ENCODE data around the gene COA8.
"Not testable (repeated sequence)": the region's sequence is repeated elsewhere in the genome, so short reads cannot be mapped to it uniquely, and the experiment has no call there.

Gene COA8

GRCh38 chr14:103593577-103593976, 30.8 kb downstream of the COA8 start:
- ATAC-seq (no peak), DNase-seq (no peak)
- Mint-ChIP-seq H3K4me1 (no peaks in the 10 kb centered on the region), H3K36me3 (ENCODE audit: low read depth) (peaks cover 6% of the 10 kb centered on the region), H3K9me3 (no peaks in the 10 kb centered on the region), H3K27me3 (no peaks in the 10 kb centered on the region), H3K27ac (no peak overlapping the region), H3K4me3 (no peak overlapping the region)

GRCh38 chr14:103594265-103594664, 31.5 kb downstream of the COA8 start:
- H3K27ac Mint-ChIP-seq, result no peak overlapping the region

GRCh38 chr14:103597623-103598377, 35.0 kb downstream of the COA8 start:
- Mint-ChIP-seq H3K4me1 (no peaks in the 10 kb centered on the region), H3K27me3 (no peaks in the 10 kb centered on the region), H3K4me3 (no peak overlapping the region), H3K36me3 (ENCODE audit: low read depth) (no peaks in the 10 kb centered on the region), H3K27ac (no peak overlapping the region), H3K9me3 (no peaks in the 10 kb centered on the region)
- ATAC-seq, result peak; percentile 81
- no peak for DNase-seq

More at GRCh38 chr14:103594265-103594664, 31.5 kb downstream of the COA8 start:
- no peak for DNase-seq
- no peak overlapping the region for H3K4me3 Mint-ChIP-seq
- H3K36me3 Mint-ChIP-seq (ENCODE audit: low read depth), result peaks cover 2% of the 10 kb centered on the region
- no peaks in the 10 kb centered on the region for H3K9me3 Mint-ChIP-seq
- ATAC-seq, result no peak
- H3K27me3 Mint-ChIP-seq, result no peaks in the 10 kb centered on the region
- no peaks in the 10 kb centered on the region for H3K4me1 Mint-ChIP-seq

GRCh38 chr14:103600503-103600902, 37.7 kb downstream of the COA8 start:
- Mint-ChIP-seq H3K27me3 (no peaks in the 10 kb centered on the region), H3K4me3 (no peak overlapping the region), H3K27ac (no peak overlapping the region), H3K36me3 (ENCODE audit: low read depth) (no peaks in the 10 kb centered on the region), H3K9me3 (no peaks in the 10 kb centered on the region), H3K4me1 (no peaks in the 10 kb centered on the region)
- DNase-seq, result no peak
- ATAC-seq, result no peak

GRCh38 chr14:103604620-103605019, 41.9 kb downstream of the COA8 start:
- DNase-seq (no peak), ATAC-seq (no peak)
- H3K4me3 Mint-ChIP-seq, result no peak overlapping the region
- H3K27me3 Mint-ChIP-seq, result peaks cover 27% of the 10 kb centered on the region
- H3K4me1 Mint-ChIP-seq, result peaks cover 18% of the 10 kb centered on the region
- H3K9me3 Mint-ChIP-seq, result no peaks in the 10 kb centered on the region
- H3K36me3 Mint-ChIP-seq (ENCODE audit: low read depth), result no peaks in the 10 kb centered on the region
- no peak overlapping the region for H3K27ac Mint-ChIP-seq

GRCh38 chr14:103606963-103607668, 44.4 kb downstream of the COA8 start:
- Mint-ChIP-seq H3K4me3 (peak overlapping the region; percentile 61), H3K4me1 (peaks cover 18% of the 10 kb centered on the region), H3K27ac (peak overlapping the region; percentile 73), H3K9me3 (peaks cover 7% of the 10 kb centered on the region), H3K27me3 (peaks cover 31% of the 10 kb centered on the region), H3K36me3 (ENCODE audit: low read depth) (peaks cover 7% of the 10 kb centered on the region)
- ATAC-seq, result peak; percentile 78
- DNase-seq, result peak; percentile 63

GRCh38 chr14:103607822-103608221, 45.1 kb downstream of the COA8 start:
- DNase-seq (no peak), ATAC-seq (peak; percentile 12)
- H3K4me1 Mint-ChIP-seq, result peaks cover 18% of the 10 kb centered on the region
- H3K27ac Mint-ChIP-seq, result no peak overlapping the region
- H3K4me3 Mint-ChIP-seq, result peak overlapping the region; percentile 61
- peaks cover 31% of the 10 kb centered on the region for H3K27me3 Mint-ChIP-seq
- peaks cover 7% of the 10 kb centered on the region for H3K36me3 Mint-ChIP-seq (ENCODE audit: low read depth)
- peaks cover 7% of the 10 kb centered on the region for H3K9me3 Mint-ChIP-seq

- peaks cover 31% of the 10 kb centered on the region for H3K27me3 Mint-ChIP-seq
- H3K4me3 Mint-ChIP-seq; H3K36me3 Mint-ChIP-seq (ENCODE audit: low read depth): not testable (repeated sequence)
Observed at GRCh38 chr14:103609081-103609480, 46.3 kb downstream of the COA8 start.

GRCh38 chr14:103611215-103611614, 48.5 kb downstream of the COA8 start:
- H3K27ac Mint-ChIP-seq, result no peak overlapping the region
- H3K27me3 Mint-ChIP-seq, result peaks cover 34% of the 10 kb centered on the region
- peaks cover 18% of the 10 kb centered on the region for H3K4me1 Mint-ChIP-seq
- peaks cover 7% of the 10 kb centered on the region for H3K9me3 Mint-ChIP-seq
- DNase-seq, result no peak
- H3K36me3 Mint-ChIP-seq (ENCODE audit: low read depth), result peaks cover 7% of the 10 kb centered on the region
- no peak for ATAC-seq
- H3K4me3 Mint-ChIP-seq, result no peak overlapping the region

More at GRCh38 chr14:103609081-103609480, 46.3 kb downstream of the COA8 start:
- not testable (repeated sequence) for DNase-seq, H3K27ac Mint-ChIP-seq, H3K9me3 Mint-ChIP-seq, ATAC-seq
- H3K4me1 Mint-ChIP-seq, result peaks cover 18% of the 10 kb centered on the region

GRCh38 chr14:103613517-103613916, 50.8 kb downstream of the COA8 start:
- Mint-ChIP-seq H3K36me3 (ENCODE audit: low read depth) (peaks cover 7% of the 10 kb centered on the region), H3K4me3 (no peak overlapping the region), H3K9me3 (peaks cover 7% of the 10 kb centered on the region), H3K27me3 (peaks cover 13% of the 10 kb centered on the region), H3K4me1 (no peaks in the 10 kb centered on the region), H3K27ac (no peak overlapping the region)
- DNase-seq (no peak), ATAC-seq (no peak)

GRCh38 chr14:103616635-103617300, 54.0 kb downstream of the COA8 start:
- no peak for ATAC-seq
- Mint-ChIP-seq H3K4me1 (no peaks in the 10 kb centered on the region), H3K9me3 (no peaks in the 10 kb centered on the region), H3K27me3 (peaks cover 3% of the 10 kb centered on the region), H3K27ac (no peak overlapping the region), H3K4me3 (no peak overlapping the region), H3K36me3 (ENCODE audit: low read depth) (no peaks in the 10 kb centered on the region)
- no peak for DNase-seq

- H3K9me3 Mint-ChIP-seq, result no peaks in the 10 kb centered on the region
- no peaks in the 10 kb centered on the region for H3K36me3 Mint-ChIP-seq (ENCODE audit: low read depth)
- H3K27me3 Mint-ChIP-seq, result peaks cover 3% of the 10 kb centered on the region
- no peak for ATAC-seq
- H3K27ac Mint-ChIP-seq, result no peak overlapping the region
- peaks cover 4% of the 10 kb centered on the region for H3K4me1 Mint-ChIP-seq
- no peak overlapping the region for H3K4me3 Mint-ChIP-seq
- no peak for DNase-seq
Observed at GRCh38 chr14:103619057-103619456, 56.3 kb downstream of the COA8 start.

- no peaks in the 10 kb centered on the region for H3K27me3 Mint-ChIP-seq
- H3K4me1 Mint-ChIP-seq, result peaks cover 21% of the 10 kb centered on the region
- no peak for DNase-seq
- H3K27ac Mint-ChIP-seq, result no peak overlapping the region
- no peak for ATAC-seq
- H3K9me3 Mint-ChIP-seq, result no peaks in the 10 kb centered on the region
- no peaks in the 10 kb centered on the region for H3K36me3 Mint-ChIP-seq (ENCODE audit: low read depth)
- H3K4me3 Mint-ChIP-seq, result no peak overlapping the region
Observed at GRCh38 chr14:103621860-103622259, 59.1 kb downstream of the COA8 start.

GRCh38 chr14:103623308-103623707, 60.5 kb downstream of the COA8 start:
- Mint-ChIP-seq H3K4me3 (no peak overlapping the region), H3K27me3 (no peaks in the 10 kb centered on the region), H3K9me3 (no peaks in the 10 kb centered on the region), H3K4me1 (peaks cover 27% of the 10 kb centered on the region), H3K36me3 (ENCODE audit: low read depth) (no peaks in the 10 kb centered on the region), H3K27ac (no peak overlapping the region)
- DNase-seq (no peak), ATAC-seq (no peak)
